Measurements from ENCODE around the gene MUC5B. TPM values are rescaled to one million over a fixed set of nuclear protein-coding genes. Genes with fewer than 3 reads are reported as not detected.

The MUC5B gene
- total RNA-seq, 1 experiment from 2014 or later = 1.6 TPM

DNA sequence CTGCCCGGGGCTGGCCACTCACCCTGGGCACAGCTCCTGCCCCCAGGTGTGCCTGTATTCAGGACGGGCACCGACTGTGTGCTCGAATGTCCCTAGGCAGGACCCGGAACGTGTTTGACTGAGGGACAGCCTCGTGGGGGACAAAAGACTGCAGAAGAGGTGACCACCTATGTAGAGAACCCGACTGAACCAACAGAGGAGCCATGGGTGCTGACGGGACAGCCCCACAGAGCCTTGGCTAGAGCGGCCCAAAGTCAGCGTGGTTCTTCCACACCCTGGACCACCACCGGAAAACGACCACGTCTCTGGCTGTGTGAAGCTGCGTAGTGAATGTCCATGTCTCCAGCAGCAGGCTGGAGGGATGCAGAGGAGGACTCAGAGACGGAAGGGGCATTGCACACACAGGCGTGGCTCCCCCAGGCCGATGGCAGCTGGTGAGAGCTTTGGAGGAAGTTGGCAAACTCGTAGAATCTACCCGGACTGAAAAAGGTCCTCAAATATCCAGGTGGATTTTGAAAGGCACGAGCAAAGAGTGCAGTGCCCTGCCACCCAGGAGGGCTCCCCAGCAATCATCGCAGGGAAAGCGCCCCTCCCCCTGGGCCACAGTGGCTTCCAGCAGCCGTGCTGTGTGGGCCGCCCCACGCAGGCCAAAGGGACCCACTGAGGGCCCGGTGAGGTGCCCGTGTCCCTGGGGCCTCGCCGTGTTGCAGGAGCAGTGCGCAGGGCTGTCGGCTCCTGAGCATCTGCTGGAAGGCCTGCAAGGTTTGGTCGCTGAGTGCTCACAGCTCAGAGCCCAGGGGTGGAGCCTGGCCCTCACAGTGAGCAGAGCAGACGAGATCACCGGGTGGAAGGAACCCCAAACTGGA, 17.5 kb upstream of the MUC5B start:
- H3K4me1 Mint-ChIP-seq = no peaks in the 10 kb centered on the region
- H3K4me3 Mint-ChIP-seq = no peak overlapping the region
- ATAC-seq = no peak
- H3K9me3 Mint-ChIP-seq = peaks cover 13% of the 10 kb centered on the region
- H3K27ac Mint-ChIP-seq = no peak overlapping the region; the same call in 1 of the 2 replicates
- ChIA-PET POLR2A (no interaction called here), CTCF (interaction anchor here (0.6 to 1.6 kb wide), 2 partner anchors 248 to 628 kb away, joined by 3 to 4 read pairs; no protein-coding TSS in a partner anchor)
- H3K36me3 Mint-ChIP-seq = peaks cover 5% of the 10 kb centered on the region
- DNase-seq (ENCODE audit: low spot score) = peak; percentile 7
- peaks cover 3% of the 10 kb centered on the region for H3K27me3 Mint-ChIP-seq (ENCODE audit: low read depth)
- TF ChIP-seq ZNF219 (CRISPR knock-in tag; IDR thresholded peaks at IDR 0.05; ENCODE audit: borderline replicate concordance) (no peak), SMAD4 (CRISPR knock-in tag; IDR thresholded peaks at IDR 0.05) (no peak), ZNF232 (CRISPR knock-in tag; IDR thresholded peaks at IDR 0.05) (no peak), NFYB (CRISPR knock-in tag; conservative IDR thresholded peaks at IDR 0.05; ENCODE audit: low read depth) (no peak), RELA (CRISPR knock-in tag; IDR thresholded peaks at IDR 0.05; ENCODE audit: borderline replicate concordance) (no peak), ZNF671 (CRISPR knock-in tag; IDR thresholded peaks at IDR 0.05) (no peak), ESRRA (CRISPR knock-in tag; IDR thresholded peaks at IDR 0.05; ENCODE audit: borderline replicate concordance) (no peak), ZNF138 (CRISPR knock-in tag; conservative IDR thresholded peaks at IDR 0.05) (no peak), CREB1 (CRISPR knock-in tag; IDR thresholded peaks at IDR 0.05) (no peak), NR1H2 (CRISPR knock-in tag; IDR thresholded peaks at IDR 0.05) (no peak), CREM (CRISPR knock-in tag; IDR thresholded peaks at IDR 0.05) (no peak), ZNF423 (CRISPR knock-in tag; IDR thresholded peaks at IDR 0.05) (no peak), ZBTB21 (CRISPR knock-in tag; IDR thresholded peaks at IDR 0.05; ENCODE audit: borderline replicate concordance) (no peak)
- TF ChIP-seq, protein P1, sequence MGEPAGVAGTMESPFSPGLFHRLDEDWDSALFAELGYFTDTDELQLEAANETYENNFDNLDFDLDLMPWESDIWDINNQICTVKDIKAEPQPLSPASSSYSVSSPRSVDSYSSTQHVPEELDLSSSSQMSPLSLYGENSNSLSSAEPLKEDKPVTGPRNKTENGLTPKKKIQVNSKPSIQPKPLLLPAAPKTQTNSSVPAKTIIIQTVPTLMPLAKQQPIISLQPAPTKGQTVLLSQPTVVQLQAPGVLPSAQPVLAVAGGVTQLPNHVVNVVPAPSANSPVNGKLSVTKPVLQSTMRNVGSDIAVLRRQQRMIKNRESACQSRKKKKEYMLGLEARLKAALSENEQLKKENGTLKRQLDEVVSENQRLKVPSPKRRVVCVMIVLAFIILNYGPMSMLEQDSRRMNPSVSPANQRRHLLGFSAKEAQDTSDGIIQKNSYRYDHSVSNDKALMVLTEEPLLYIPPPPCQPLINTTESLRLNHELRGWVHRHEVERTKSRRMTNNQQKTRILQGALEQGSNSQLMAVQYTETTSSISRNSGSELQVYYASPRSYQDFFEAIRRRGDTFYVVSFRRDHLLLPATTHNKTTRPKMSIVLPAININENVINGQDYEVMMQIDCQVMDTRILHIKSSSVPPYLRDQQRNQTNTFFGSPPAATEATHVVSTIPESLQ (CRISPR knock-in tag; IDR thresholded peaks at IDR 0.05) = no peak
- TF ChIP-seq, protein P2, sequence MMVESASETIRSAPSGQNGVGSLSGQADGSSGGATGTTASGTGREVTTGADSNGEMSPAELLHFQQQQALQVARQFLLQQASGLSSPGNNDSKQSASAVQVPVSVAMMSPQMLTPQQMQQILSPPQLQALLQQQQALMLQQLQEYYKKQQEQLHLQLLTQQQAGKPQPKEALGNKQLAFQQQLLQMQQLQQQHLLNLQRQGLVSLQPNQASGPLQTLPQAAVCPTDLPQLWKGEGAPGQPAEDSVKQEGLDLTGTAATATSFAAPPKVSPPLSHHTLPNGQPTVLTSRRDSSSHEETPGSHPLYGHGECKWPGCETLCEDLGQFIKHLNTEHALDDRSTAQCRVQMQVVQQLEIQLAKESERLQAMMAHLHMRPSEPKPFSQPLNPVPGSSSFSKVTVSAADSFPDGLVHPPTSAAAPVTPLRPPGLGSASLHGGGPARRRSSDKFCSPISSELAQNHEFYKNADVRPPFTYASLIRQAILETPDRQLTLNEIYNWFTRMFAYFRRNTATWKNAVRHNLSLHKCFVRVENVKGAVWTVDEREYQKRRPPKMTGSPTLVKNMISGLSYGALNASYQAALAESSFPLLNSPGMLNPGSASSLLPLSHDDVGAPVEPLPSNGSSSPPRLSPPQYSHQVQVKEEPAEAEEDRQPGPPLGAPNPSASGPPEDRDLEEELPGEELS (CRISPR knock-in tag; IDR thresholded peaks at IDR 0.05) = no peak
- TF ChIP-seq, protein P3, sequence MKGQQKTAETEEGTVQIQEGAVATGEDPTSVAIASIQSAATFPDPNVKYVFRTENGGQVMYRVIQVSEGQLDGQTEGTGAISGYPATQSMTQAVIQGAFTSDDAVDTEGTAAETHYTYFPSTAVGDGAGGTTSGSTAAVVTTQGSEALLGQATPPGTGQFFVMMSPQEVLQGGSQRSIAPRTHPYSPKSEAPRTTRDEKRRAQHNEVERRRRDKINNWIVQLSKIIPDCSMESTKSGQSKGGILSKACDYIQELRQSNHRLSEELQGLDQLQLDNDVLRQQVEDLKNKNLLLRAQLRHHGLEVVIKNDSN (CRISPR knock-in tag; IDR thresholded peaks at IDR 0.05) = no peak
- TF ChIP-seq, protein P4, sequence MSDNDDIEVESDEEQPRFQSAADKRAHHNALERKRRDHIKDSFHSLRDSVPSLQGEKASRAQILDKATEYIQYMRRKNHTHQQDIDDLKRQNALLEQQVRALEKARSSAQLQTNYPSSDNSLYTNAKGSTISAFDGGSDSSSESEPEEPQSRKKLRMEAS (CRISPR knock-in tag; IDR thresholded peaks at IDR 0.05) = no peak

DNA sequence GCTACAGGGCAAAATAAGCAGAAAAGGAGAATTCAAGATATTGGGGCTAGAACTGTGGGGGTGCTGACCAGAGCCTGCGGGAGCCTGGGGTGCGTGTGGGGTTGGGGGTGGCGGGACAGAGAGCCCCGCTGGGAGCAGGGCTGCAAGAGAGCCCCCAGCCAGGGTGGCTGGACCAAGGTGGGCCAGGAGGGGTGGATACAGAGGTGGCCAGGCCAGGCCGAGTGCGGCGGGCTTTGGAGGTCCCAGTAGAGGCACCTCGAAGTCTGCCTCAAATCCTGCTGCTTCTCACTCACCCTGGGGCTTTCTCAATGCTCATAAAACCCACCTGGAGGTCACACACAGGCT, 16.9 kb upstream of the MUC5B start:
- ChIA-PET CTCF (interaction anchor here (0.6 to 1.6 kb wide), 2 partner anchors 247 to 627 kb away, joined by 3 to 4 read pairs; no protein-coding TSS in a partner anchor), POLR2A (no interaction called here)
- no peak overlapping the region for H3K4me3 Mint-ChIP-seq
- H3K27me3 Mint-ChIP-seq (ENCODE audit: low read depth) = peaks cover 9% of the 10 kb centered on the region
- ATAC-seq (no peak), DNase-seq (ENCODE audit: low spot score) (peak; percentile 7)
- peaks cover 19% of the 10 kb centered on the region for H3K9me3 Mint-ChIP-seq
- peaks cover 9% of the 10 kb centered on the region for H3K36me3 Mint-ChIP-seq
- H3K27ac Mint-ChIP-seq = no peak overlapping the region
- H3K4me1 Mint-ChIP-seq = no peaks in the 10 kb centered on the region
- TF ChIP-seq, protein P5, sequence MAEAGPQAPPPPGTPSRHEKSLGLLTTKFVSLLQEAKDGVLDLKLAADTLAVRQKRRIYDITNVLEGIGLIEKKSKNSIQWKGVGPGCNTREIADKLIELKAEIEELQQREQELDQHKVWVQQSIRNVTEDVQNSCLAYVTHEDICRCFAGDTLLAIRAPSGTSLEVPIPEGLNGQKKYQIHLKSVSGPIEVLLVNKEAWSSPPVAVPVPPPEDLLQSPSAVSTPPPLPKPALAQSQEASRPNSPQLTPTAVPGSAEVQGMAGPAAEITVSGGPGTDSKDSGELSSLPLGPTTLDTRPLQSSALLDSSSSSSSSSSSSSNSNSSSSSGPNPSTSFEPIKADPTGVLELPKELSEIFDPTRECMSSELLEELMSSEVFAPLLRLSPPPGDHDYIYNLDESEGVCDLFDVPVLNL (CRISPR knock-in tag; IDR thresholded peaks at IDR 0.05; ENCODE audit: borderline replicate concordance, low read depth) = no peak
- TF ChIP-seq KAT7 (CRISPR knock-in tag; IDR thresholded peaks at IDR 0.05; ENCODE audit: borderline replicate concordance) = no peak
- no peak for TF ChIP-seq RELA (CRISPR knock-in tag; IDR thresholded peaks at IDR 0.05; ENCODE audit: borderline replicate concordance)
- TF ChIP-seq, protein P6, sequence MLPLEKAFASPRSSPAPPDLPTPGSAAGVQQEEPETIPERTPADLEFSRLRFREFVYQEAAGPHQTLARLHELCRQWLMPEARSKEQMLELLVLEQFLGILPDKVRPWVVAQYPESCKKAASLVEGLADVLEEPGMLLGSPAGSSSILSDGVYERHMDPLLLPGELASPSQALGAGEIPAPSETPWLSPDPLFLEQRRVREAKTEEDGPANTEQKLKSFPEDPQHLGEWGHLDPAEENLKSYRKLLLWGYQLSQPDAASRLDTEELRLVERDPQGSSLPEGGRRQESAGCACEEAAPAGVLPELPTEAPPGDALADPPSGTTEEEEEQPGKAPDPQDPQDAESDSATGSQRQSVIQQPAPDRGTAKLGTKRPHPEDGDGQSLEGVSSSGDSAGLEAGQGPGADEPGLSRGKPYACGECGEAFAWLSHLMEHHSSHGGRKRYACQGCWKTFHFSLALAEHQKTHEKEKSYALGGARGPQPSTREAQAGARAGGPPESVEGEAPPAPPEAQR (CRISPR knock-in tag; IDR thresholded peaks at IDR 0.05) = no peak
- TF ChIP-seq, protein P7, sequence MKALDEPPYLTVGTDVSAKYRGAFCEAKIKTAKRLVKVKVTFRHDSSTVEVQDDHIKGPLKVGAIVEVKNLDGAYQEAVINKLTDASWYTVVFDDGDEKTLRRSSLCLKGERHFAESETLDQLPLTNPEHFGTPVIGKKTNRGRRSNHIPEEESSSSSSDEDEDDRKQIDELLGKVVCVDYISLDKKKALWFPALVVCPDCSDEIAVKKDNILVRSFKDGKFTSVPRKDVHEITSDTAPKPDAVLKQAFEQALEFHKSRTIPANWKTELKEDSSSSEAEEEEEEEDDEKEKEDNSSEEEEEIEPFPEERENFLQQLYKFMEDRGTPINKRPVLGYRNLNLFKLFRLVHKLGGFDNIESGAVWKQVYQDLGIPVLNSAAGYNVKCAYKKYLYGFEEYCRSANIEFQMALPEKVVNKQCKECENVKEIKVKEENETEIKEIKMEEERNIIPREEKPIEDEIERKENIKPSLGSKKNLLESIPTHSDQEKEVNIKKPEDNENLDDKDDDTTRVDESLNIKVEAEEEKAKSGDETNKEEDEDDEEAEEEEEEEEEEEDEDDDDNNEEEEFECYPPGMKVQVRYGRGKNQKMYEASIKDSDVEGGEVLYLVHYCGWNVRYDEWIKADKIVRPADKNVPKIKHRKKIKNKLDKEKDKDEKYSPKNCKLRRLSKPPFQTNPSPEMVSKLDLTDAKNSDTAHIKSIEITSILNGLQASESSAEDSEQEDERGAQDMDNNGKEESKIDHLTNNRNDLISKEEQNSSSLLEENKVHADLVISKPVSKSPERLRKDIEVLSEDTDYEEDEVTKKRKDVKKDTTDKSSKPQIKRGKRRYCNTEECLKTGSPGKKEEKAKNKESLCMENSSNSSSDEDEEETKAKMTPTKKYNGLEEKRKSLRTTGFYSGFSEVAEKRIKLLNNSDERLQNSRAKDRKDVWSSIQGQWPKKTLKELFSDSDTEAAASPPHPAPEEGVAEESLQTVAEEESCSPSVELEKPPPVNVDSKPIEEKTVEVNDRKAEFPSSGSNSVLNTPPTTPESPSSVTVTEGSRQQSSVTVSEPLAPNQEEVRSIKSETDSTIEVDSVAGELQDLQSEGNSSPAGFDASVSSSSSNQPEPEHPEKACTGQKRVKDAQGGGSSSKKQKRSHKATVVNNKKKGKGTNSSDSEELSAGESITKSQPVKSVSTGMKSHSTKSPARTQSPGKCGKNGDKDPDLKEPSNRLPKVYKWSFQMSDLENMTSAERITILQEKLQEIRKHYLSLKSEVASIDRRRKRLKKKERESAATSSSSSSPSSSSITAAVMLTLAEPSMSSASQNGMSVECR (CRISPR knock-in tag; IDR thresholded peaks at IDR 0.05; ENCODE audit: borderline replicate concordance) = no peak
- no peak for TF ChIP-seq ZNF121 (CRISPR knock-in tag; IDR thresholded peaks at IDR 0.05)
- no peak for TF ChIP-seq ZNF232 (CRISPR knock-in tag; IDR thresholded peaks at IDR 0.05)

Data from WTC11 (cell line).